22Rv1 (cell line): ENCODE data around the gene RUSF1.

Experiments
- H3K27ac ChIP-seq: fragments of 450-650 bp; 2 replicates; pipeline ENCODE4 v1.5.1; 2017
- ZFX ChIP-seq: fragments of 450-650 bp; IDR thresholded peaks from 2 replicates; pipeline ENCODE4 v1.6.1; 2017; ENCODE audit warnings: antibody characterized with exemption, borderline replicate concordance
- TF ChIP-seq, protein P1 (sequence below): fragments of 450-650 bp; IDR thresholded peaks from 2 replicates; pipeline ENCODE4 v1.5.1; 2017; ENCODE audit warnings: mild to moderate bottlenecking

RUSF1 gene

DNA sequence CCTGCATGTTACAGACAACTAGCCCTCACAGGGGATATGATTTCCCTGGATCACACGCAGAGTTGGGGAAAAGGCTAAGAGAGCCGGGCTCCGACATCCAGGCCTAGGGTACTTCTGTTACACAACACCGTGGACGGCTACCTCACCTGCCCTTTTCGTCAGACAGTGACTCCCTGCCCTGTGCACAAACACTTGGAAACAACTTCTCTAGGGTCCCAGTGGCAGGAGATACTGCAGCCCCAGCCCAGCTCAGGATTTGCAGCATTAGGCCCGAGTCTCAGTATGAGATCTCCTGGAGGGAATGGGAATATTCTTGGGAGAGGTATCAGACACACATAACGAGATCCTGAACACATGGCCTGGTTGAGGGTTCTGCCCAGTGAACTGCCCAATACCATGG lies 8.3 kb downstream of the RUSF1 start:
- TF ChIP-seq, protein P1, sequence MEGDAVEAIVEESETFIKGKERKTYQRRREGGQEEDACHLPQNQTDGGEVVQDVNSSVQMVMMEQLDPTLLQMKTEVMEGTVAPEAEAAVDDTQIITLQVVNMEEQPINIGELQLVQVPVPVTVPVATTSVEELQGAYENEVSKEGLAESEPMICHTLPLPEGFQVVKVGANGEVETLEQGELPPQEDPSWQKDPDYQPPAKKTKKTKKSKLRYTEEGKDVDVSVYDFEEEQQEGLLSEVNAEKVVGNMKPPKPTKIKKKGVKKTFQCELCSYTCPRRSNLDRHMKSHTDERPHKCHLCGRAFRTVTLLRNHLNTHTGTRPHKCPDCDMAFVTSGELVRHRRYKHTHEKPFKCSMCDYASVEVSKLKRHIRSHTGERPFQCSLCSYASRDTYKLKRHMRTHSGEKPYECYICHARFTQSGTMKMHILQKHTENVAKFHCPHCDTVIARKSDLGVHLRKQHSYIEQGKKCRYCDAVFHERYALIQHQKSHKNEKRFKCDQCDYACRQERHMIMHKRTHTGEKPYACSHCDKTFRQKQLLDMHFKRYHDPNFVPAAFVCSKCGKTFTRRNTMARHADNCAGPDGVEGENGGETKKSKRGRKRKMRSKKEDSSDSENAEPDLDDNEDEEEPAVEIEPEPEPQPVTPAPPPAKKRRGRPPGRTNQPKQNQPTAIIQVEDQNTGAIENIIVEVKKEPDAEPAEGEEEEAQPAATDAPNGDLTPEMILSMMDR, result no peak
- no peak for TF ChIP-seq ZFX
- no peak overlapping the region for H3K27ac ChIP-seq

DNA sequence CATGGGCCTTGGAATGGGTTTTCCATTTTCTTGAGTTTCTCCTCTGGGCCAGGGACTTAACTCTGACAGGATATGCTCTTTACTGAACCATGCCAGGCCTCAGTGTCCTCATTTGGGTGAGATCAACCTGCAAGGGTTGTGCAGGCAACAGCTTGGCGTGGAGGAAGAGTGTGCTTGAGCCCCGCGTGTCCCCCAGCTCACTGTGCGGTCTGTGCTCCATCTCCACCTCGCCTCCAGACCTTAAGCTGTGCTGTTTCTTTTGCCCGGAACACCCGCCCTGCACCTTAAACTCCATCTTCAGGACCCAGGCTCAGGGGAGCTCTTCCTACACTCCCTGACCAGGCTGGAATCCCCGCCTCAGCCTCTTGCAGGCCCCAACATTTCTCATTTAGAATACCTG lies 9.7 kb downstream of the RUSF1 start:
- TF ChIP-seq, protein P1, result no peak
- no peak for TF ChIP-seq ZFX
- H3K27ac ChIP-seq, result no peak overlapping the region

DNA sequence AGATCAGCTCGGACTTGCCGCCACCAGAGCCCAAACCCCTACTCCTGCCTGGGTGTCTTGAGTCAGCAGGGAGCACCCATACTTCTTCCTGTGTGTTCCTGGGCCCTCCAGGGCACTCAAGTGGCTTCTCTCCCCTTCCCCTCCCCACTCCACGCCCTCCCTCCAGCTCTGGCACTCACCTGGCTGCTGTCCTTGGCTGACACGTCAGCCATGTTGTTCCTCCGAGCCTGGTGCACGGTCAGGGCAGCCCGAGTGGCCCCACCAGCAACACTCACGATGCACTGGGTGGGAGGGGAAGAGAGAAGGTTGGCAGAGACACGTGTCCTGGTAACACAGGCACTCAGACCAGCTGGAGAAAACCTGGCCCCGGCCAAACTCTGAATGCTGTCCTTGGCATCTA lies 11.5 kb downstream of the RUSF1 start:
- no peak overlapping the region for H3K27ac ChIP-seq
- TF ChIP-seq, protein P1, result no peak
- no peak for TF ChIP-seq ZFX

DNA sequence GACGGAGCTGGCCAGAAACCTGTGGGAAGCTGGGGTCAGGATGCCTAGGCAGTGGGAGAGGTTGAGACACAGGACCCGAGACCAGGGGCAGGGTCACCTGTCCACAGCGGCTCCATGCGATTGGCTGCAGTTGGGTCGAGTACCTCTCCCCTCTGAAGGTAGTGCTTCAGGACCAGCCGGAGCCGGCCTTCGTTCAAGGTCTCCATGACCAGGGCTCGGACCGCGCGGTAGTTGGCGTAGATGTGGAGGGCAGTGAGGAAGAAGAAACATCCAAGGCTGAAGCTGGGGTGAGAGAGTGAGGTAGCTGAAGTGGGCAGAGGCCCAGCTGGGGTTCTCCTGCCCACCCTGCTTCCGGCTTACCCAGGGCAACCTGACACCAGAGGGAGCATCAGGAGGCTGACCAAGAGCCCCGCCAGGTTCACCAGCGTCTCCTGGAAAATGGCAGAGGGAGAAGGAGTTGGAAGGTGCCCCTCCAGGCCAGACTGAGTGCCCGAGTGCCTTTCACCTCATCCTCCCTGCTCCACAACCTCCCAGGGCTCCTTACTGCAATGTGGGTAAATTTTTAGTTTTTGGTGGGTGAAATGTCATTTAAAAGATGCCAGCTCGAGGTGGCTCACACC lies 14.6 kb downstream of the RUSF1 start:
- H3K27ac ChIP-seq, result no peak overlapping the region
- TF ChIP-seq, protein P1, result no peak
- TF ChIP-seq ZFX, result no peak

DNA sequence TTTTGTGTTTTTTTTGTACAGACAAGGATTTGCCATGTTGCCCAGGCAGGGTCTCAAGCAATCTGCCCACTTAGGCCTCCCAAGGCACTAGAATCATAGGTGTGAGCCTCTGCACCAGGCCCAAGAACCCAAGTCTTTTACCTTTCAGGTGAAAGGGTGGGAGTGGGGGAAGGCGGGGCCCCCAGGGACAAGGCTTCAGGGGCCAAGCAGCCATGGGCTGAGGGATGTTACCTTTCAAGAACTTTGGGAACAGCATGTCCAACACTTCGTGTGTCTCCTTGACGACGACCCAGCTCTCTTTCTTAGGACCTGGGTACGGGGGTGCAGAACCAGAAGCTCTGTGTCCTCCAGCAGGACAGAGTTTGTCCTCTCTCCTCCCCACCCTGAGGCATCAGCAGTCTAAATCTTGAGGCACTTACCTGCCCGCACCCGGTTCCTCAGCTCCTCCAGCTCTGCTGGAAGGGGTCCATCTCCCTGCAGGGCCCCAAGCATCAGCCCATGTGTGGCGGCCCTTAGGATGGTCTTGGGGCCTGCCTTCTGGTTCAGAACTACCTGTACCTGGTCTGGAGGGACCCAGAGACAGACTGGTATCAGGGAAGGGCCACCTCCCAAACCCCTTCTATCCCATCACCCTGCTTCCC lies 16.3 kb downstream of the RUSF1 start:
- TF ChIP-seq, protein P1, result no peak
- no peak for TF ChIP-seq ZFX
- H3K27ac ChIP-seq, result no peak overlapping the region

DNA sequence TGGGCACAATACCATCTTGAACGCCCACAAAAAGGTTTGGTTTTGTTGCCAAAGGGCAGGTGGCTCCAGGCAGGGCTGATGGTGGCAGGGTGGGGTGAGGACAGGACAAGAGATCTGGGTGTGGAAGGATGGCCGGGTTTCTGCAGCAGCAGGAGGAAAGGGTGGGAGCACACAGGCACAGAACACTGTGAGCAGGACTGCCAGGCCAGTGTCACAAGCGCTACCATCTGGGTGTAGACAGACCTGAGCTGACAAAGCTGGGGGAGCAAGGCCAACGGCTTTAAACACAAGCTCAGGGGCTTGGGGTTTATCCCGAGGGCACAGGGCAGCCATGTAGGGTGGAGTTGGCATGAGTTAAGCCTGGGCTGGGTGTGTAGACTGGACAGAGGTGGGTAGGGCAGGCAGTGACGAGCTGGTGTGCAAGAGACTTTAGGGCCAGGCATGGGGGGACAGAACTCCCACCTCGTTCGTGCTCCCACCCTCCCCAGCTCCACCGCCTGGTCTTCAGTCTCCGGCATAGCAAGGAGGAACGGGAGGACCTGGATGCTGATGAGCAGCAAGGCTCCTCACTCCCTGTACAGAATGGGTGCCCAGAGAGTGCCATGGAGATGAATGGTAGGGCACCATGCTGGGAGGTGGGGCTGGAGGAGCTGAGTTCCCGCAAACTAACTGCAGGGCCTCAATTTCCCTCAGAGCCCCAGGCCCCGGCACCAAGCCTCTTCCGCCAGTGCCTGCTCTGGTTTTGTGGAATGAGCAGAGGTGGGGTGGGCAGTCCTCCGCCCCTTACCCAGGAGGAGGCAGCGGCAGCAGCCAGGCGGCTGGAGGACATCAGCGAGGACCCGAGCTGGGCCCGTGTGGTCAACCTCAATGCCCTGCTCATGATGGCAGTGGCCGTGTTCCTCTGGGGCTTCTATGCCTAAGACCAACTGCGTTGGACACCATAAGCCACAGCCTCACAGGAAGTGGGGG lies 18.3 kb downstream of the RUSF1 start:
- TF ChIP-seq ZFX, result no peak
- TF ChIP-seq, protein P1, result no peak
- no peak overlapping the region for H3K27ac ChIP-seq

DNA sequence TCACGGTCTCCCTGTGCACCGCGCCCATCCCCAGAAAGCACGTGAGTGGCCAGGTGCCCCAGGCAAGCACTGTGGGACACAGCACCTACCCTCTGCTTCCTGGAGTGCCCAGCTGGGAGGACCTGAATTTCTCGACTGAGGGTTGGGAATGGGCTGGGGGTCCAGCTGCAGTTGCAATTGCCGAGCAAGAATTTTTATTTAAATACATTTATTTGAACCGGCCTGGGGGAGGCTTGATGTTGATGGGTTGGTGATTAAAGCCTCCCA lies 19.0 kb downstream of the RUSF1 start:
- no peak for TF ChIP-seq ZFX
- TF ChIP-seq, protein P1, result no peak
- H3K27ac ChIP-seq, result no peak overlapping the region
